ENCODE measurements around the gene SIRPA. TPM values are rescaled to one million over a fixed set of nuclear protein-coding genes. Genes with fewer than 3 reads are reported as not detected.
A peak's percentile ranks its signal among the peaks of the same experiment; 100 is the strongest.

The SIRPA gene
- 10 to 100 TPM in 2 of 6 donors, 1 to 10 TPM in 4; 7.2 to 25.8 (median 8.5) TPM for total RNA-seq
- polyA plus RNA-seq: 10 to 100 TPM in 1 of 2 donors, 1 to 10 TPM in 1; 8.6 to 13.1 TPM

DNA sequence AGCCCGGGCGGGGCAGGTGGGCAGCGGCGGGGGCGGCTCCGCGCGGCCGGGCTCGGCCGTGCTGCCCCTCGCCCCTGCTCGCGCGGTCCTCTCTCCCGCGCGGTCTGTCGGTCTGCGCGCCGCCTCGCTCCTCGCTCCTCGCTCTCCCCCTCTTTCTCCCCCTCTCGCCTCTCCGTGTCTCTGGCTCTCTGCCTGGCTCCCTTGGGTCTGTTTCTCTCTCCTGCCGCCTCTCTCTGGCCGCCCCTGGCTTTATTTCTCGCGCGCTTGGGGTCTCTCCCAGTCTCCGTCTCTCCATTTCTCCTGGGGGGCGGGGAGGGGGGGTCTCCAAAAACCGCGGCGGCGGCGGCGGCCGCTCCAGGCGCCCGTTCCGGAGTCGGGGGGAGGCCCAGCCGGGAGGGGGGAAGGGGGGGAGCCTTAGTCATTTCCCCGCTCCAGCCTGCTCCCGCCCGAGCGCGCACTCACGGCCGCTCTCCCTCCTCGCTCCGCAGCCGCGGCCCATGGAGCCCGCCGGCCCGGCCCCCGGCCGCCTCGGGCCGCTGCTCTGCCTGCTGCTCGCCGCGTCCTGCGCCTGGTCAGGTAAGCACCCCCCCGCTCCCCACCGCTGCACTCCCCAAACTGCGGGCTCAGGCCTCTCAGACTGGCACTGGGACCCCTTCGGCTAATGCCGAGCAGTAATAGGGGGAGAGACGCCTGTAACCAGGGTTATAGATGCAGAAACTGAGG is at the start of gene SIRPA:
TSS of gene SIRPA (plus strand) at position 457 of the 723 bp plus-strand sequence. CDS start at position 498, 41 bp downstream.
- peak; percentile 52 to 82 (median 62) for DNase-seq

DNA sequence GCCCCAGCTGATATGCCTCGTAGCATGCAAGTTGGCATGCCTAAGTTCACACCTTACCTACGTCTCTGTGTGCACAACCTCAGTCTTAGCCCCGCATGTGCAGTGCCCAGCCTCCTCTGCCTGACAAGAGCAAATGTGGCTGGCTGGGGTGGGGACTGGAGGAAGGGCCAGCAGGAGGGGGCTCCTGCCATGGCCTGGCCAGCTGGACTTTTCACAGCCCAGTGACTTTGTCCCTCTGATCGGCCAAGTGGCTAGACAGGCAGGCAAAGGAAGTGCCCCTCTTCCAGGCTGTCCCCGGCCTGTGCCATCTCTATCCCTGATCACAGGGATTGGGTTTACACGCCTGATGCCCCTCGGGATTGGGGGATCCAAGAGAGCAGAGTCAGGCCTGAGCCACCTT is 49.5 kb upstream of the SIRPA start:
- TF ChIP-seq, protein P1, sequence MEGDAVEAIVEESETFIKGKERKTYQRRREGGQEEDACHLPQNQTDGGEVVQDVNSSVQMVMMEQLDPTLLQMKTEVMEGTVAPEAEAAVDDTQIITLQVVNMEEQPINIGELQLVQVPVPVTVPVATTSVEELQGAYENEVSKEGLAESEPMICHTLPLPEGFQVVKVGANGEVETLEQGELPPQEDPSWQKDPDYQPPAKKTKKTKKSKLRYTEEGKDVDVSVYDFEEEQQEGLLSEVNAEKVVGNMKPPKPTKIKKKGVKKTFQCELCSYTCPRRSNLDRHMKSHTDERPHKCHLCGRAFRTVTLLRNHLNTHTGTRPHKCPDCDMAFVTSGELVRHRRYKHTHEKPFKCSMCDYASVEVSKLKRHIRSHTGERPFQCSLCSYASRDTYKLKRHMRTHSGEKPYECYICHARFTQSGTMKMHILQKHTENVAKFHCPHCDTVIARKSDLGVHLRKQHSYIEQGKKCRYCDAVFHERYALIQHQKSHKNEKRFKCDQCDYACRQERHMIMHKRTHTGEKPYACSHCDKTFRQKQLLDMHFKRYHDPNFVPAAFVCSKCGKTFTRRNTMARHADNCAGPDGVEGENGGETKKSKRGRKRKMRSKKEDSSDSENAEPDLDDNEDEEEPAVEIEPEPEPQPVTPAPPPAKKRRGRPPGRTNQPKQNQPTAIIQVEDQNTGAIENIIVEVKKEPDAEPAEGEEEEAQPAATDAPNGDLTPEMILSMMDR (IDR thresholded peaks at IDR 0.05): no peak
- DNase-seq (no peak), ATAC-seq (no peak), FAIRE-seq (no peak)
- Histone ChIP-seq H3K4me3 (no peak overlapping the region), H3K9me3 (no peaks in the 10 kb centered on the region), H3K27me3 (no peaks in the 10 kb centered on the region), H3K27ac (no peak overlapping the region), H3K4me1 (no peaks in the 10 kb centered on the region), H3K36me3 (no peaks in the 10 kb centered on the region)
- WGBS, 2 donors: 53 to 66% methylated on average over 7 of the region's 7 CpGs
- intact Hi-C loops (cut with DNase I): no loop called here

More for the DNA sequence above, at the start of gene SIRPA:
- TF ChIP-seq, protein P1 (IDR thresholded peaks at IDR 0.05): no peak
- H3K27ac ChIP-seq: peak within 1 kb of the TSS; percentile 61 to 89 (median 76)
- H3K36me3 ChIP-seq: no peaks in the 10 kb centered on the region
- 1% methylated on average over 32 to 72 of the region's 74 CpGs for WGBS, 2 donors
- ATAC-seq: peak; percentile 60 to 71 (median 68)
- H3K4me3 ChIP-seq: peak within 1 kb of the TSS; percentile 51 to 62 (median 54)
- H3K27me3 ChIP-seq: no peaks in the 10 kb centered on the region
- no peaks in the 10 kb centered on the region for H3K9me3 ChIP-seq
- intact Hi-C loops (cut with DNase I): no loop called here
- no peaks in the 10 kb centered on the region for H3K4me1 ChIP-seq
- FAIRE-seq: no peak

DNA sequence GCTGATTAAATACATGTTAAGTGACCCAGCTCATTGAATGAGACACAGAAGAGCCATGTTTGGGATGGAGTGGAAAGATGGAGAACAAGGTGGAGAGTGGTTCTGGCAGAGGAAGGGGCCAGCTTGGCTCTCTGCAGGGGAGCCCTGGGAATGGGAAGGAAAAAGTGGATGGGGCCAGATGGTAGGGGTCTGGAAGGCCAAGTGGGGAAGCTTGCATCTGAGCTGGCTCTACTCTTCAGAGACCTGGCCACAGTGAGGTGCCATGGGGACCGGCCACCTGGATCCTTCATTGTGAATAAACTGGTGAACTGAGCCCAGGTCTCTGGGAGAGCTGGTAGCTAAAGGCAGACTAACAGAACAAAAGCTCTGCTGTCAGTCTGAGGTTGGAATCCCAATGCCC is 48.9 kb upstream of the SIRPA start:
- intact Hi-C loops (cut with DNase I): no loop called here
- Histone ChIP-seq H3K9me3 (no peaks in the 10 kb centered on the region), H3K4me1 (no peaks in the 10 kb centered on the region), H3K27ac (no peak overlapping the region), H3K36me3 (no peaks in the 10 kb centered on the region), H3K4me3 (no peak overlapping the region), H3K27me3 (no peaks in the 10 kb centered on the region)
- 88 to 90% methylated on average over 1 of the region's 1 CpG for WGBS, 2 donors
- FAIRE-seq (no peak), DNase-seq (no peak), ATAC-seq (no peak)
- TF ChIP-seq, protein P1 (IDR thresholded peaks at IDR 0.05): no peak

DNA sequence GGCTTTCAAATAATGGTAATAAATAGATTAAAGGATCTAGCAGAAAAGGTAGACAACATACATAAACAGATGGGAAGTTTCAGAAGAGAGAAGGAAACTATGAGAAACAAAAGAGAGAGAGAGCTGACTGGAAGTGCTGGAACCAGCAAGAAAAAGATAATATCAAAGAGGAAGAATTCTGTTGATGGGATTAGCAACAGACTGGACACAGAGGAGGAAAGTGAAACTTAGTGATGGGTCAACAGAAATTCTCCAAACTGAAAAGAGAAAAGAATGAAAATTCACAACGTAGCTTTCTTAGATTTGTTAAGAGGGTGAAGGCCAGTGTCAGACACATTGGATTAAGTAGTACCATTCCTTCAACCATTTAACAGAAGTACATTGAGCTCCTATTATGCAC is 48.3 kb upstream of the SIRPA start:
- no peak overlapping the region for H3K27ac ChIP-seq

More for the DNA sequence above, 48.3 kb upstream of the SIRPA start:
- DNase-seq (no peak), FAIRE-seq (no peak), ATAC-seq (no peak)
- TF ChIP-seq, protein P1 (IDR thresholded peaks at IDR 0.05): no peak
- intact Hi-C loops (cut with DNase I): no loop called here
- Histone ChIP-seq H3K4me3 (no peak overlapping the region), H3K36me3 (no peaks in the 10 kb centered on the region), H3K9me3 (no peaks in the 10 kb centered on the region), H3K4me1 (no peaks in the 10 kb centered on the region), H3K27me3 (no peaks in the 10 kb centered on the region)
- 0% methylated on average over 1 of the region's 1 CpG for WGBS, 2 donors
